Measurements from ENCODE around the gene BRD1.

DNA sequence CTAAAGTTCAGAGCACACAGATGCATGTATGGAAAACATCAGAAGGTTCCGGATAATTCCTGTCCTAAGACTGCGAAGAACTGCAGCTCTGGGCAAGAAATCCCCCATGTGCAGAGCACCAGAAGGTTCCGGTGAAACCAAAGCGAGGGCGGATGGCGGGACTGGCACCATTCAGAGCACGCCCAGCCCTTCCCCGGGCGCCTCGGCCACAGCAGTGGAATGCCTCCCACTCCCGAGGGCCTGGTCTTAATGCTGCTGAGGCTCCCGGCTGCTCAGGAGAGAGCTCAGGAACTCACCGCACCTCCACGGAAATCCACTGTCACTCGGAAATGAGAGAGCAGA lies 43.1 kb downstream of the BRD1 start:
- TF ChIP-seq, protein P1, sequence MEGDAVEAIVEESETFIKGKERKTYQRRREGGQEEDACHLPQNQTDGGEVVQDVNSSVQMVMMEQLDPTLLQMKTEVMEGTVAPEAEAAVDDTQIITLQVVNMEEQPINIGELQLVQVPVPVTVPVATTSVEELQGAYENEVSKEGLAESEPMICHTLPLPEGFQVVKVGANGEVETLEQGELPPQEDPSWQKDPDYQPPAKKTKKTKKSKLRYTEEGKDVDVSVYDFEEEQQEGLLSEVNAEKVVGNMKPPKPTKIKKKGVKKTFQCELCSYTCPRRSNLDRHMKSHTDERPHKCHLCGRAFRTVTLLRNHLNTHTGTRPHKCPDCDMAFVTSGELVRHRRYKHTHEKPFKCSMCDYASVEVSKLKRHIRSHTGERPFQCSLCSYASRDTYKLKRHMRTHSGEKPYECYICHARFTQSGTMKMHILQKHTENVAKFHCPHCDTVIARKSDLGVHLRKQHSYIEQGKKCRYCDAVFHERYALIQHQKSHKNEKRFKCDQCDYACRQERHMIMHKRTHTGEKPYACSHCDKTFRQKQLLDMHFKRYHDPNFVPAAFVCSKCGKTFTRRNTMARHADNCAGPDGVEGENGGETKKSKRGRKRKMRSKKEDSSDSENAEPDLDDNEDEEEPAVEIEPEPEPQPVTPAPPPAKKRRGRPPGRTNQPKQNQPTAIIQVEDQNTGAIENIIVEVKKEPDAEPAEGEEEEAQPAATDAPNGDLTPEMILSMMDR (IDR thresholded peaks at IDR 0.05) = no peak
- no peak for TF ChIP-seq POLR2A (IDR thresholded peaks at IDR 0.05)
